ENCODE measurements around the gene CCDC177. TPM values are rescaled to one million over a fixed set of nuclear protein-coding genes. Genes with fewer than 3 reads are reported as not detected.

Gene CCDC177
- total and polyA plus RNA-seq, 9 of the 15 experiments (the other 6 are each of a cell fraction or from before 2014, with no cell fraction given): not detected

DNA sequence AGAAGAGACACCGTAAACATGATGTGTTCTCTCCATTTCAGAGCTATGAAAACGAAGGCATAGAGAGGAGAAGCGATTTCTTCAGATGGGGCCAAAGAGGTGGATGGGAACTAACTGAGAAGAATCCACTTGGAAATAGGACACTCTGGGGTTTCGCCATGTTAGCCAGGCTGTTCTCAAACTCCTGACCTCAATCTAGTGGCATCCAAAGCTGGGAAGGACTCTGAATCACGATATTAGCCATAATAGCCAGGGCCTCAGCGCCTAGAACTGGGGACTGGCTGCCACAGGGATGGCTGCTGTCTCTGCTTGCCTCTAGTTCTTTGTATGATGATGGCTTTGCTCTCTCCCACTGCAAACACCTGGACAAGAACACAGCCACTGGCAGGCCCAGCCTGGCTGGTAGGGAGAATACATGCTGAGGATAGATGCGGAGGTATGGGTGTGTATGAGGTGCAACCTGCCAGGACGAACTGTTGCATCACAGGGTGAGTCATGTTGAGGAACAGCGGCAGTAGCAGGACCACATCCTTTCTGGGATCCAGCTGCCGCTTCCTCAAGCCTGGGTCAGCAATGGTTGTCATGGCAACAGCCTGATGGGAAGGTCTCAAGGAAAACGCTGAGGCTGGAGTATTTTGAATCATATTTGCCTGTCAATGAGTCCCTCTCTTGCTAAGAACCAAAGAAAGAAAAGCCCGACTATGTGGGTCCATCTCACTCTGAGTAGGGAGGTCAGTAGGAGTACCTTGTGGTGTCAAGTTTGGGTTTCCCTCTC lies 31.1 kb downstream of the CCDC177 start (continued):
- TF ChIP-seq ESRRA (IDR thresholded peaks at IDR 0.05; ENCODE audit: borderline replicate concordance, low read depth) (no peak), RNF2 (IDR thresholded peaks at IDR 0.05) (no peak), POLR2AphosphoS2 (IDR thresholded peaks at IDR 0.05; ENCODE audit: low read length) (no peak), RBM15 (IDR thresholded peaks at IDR 0.05; ENCODE audit: insufficient read depth, low read length) (no peak), BCL6 (CRISPR knock-in tag; IDR thresholded peaks at IDR 0.05) (no peak), NR1H2 (CRISPR knock-in tag; IDR thresholded peaks at IDR 0.05) (no peak), CEBPB (tag; IDR thresholded peaks at IDR 0.05) (peak; percentile 73), ELF4 (CRISPR knock-in tag; IDR thresholded peaks at IDR 0.05) (no peak), TRIM28 (IDR thresholded peaks at IDR 0.05) (no peak), HMGN3 (IDR thresholded peaks at IDR 0.05; ENCODE audit: borderline replicate concordance, extremely low read depth, insufficient read length, low read depth, low read length) (no peak), MEIS2 (IDR thresholded peaks at IDR 0.05; ENCODE audit: partially characterized antibody) (no peak), ZNF696 (CRISPR knock-in tag; conservative IDR thresholded peaks at IDR 0.05) (no peak), ZNF12 (CRISPR knock-in tag; IDR thresholded peaks at IDR 0.05) (0 out of 2 replicates have a peak, but pooled peaks have one; percentile 82), BMI1 (IDR thresholded peaks at IDR 0.05; ENCODE audit: low read length) (peak; percentile 27; the same call in 1 of the 2 replicates), FUS (optimal IDR thresholded peaks at IDR 0.05; ENCODE audit: low read depth, low read length) (no peak)
- TF ChIP-seq, protein P1, sequence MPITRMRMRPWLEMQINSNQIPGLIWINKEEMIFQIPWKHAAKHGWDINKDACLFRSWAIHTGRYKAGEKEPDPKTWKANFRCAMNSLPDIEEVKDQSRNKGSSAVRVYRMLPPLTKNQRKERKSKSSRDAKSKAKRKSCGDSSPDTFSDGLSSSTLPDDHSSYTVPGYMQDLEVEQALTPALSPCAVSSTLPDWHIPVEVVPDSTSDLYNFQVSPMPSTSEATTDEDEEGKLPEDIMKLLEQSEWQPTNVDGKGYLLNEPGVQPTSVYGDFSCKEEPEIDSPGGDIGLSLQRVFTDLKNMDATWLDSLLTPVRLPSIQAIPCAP (CRISPR knock-in tag; IDR thresholded peaks at IDR 0.05; ENCODE audit: borderline replicate concordance): no peak
- TF ChIP-seq, protein P2, sequence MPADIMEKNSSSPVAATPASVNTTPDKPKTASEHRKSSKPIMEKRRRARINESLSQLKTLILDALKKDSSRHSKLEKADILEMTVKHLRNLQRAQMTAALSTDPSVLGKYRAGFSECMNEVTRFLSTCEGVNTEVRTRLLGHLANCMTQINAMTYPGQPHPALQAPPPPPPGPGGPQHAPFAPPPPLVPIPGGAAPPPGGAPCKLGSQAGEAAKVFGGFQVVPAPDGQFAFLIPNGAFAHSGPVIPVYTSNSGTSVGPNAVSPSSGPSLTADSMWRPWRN (IDR thresholded peaks at IDR 0.05; ENCODE audit: low read depth): no peak
- TF ChIP-seq, protein P3, sequence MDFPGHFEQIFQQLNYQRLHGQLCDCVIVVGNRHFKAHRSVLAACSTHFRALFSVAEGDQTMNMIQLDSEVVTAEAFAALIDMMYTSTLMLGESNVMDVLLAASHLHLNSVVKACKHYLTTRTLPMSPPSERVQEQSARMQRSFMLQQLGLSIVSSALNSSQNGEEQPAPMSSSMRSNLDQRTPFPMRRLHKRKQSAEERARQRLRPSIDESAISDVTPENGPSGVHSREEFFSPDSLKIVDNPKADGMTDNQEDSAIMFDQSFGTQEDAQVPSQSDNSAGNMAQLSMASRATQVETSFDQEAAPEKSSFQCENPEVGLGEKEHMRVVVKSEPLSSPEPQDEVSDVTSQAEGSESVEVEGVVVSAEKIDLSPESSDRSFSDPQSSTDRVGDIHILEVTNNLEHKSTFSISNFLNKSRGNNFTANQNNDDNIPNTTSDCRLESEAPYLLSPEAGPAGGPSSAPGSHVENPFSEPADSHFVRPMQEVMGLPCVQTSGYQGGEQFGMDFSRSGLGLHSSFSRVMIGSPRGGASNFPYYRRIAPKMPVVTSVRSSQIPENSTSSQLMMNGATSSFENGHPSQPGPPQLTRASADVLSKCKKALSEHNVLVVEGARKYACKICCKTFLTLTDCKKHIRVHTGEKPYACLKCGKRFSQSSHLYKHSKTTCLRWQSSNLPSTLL (IDR thresholded peaks at IDR 0.05): no peak
- TF ChIP-seq, protein P4, sequence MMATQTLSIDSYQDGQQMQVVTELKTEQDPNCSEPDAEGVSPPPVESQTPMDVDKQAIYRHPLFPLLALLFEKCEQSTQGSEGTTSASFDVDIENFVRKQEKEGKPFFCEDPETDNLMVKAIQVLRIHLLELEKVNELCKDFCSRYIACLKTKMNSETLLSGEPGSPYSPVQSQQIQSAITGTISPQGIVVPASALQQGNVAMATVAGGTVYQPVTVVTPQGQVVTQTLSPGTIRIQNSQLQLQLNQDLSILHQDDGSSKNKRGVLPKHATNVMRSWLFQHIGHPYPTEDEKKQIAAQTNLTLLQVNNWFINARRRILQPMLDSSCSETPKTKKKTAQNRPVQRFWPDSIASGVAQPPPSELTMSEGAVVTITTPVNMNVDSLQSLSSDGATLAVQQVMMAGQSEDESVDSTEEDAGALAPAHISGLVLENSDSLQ (IDR thresholded peaks at IDR 0.05): no peak
- TF ChIP-seq, protein P5, sequence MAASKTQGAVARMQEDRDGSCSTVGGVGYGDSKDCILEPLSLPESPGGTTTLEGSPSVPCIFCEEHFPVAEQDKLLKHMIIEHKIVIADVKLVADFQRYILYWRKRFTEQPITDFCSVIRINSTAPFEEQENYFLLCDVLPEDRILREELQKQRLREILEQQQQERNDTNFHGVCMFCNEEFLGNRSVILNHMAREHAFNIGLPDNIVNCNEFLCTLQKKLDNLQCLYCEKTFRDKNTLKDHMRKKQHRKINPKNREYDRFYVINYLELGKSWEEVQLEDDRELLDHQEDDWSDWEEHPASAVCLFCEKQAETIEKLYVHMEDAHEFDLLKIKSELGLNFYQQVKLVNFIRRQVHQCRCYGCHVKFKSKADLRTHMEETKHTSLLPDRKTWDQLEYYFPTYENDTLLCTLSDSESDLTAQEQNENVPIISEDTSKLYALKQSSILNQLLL (CRISPR knock-in tag; IDR thresholded peaks at IDR 0.05; ENCODE audit: borderline replicate concordance): no peak
- TF ChIP-seq, protein P6, sequence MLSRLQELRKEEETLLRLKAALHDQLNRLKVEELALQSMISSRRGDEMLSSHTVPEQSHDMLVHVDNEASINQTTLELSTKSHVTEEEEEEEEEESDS (CRISPR knock-in tag; IDR thresholded peaks at IDR 0.05): no peak
- TF ChIP-seq, protein P7, sequence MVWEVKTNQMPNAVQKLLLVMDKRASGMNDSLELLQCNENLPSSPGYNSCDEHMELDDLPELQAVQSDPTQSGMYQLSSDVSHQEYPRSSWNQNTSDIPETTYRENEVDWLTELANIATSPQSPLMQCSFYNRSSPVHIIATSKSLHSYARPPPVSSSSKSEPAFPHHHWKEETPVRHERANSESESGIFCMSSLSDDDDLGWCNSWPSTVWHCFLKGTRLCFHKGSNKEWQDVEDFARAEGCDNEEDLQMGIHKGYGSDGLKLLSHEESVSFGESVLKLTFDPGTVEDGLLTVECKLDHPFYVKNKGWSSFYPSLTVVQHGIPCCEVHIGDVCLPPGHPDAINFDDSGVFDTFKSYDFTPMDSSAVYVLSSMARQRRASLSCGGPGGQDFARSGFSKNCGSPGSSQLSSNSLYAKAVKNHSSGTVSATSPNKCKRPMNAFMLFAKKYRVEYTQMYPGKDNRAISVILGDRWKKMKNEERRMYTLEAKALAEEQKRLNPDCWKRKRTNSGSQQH (CRISPR knock-in tag; IDR thresholded peaks at IDR 0.05): no peak
